Bronchial epithelial cell (primary cell): Measurements from ENCODE around the gene RBM19. TPM values are rescaled to one million over a fixed set of nuclear protein-coding genes. Genes with fewer than 3 reads are reported as not detected.

ENCODE experiments used
- DNase-seq: peaks from one replicate; pipeline ENCODE4 v3.0.0-alpha.2; 2010; ENCODE audit warnings: low read depth
- FAIRE-seq: peaks from 2 replicates; lab custom pipeline; 2011; peaks lifted over from hg19 to GRCh38; lab: Jason Lieb, UNC
- H3K27me3 ChIP-seq: 2 replicates; pipeline ENCODE4 v1.5.1; 2011; ENCODE audit warnings: low read length; ENCODE audit not compliant: control insufficient read depth, insufficient read depth
- H3K36me3 ChIP-seq: 2 replicates; pipeline ENCODE4 v1.5.1; 2011; ENCODE audit warnings: low read length; ENCODE audit not compliant: control insufficient read depth, insufficient read depth
- H3K4me3 ChIP-seq: 2 replicates; pipeline ENCODE4 v1.5.1; 2011; ENCODE audit warnings: mild to moderate bottlenecking, low read depth, low read length, control low read depth
- total RNA-seq: library from RNA; depleted of rRNA; stranded (reverse); fragments of >200 nt; gene quantifications from 2 replicates; pipeline ENCODE4 v1.2.1, GENCODE V29; 2014
- TF ChIP-seq, protein P1 (sequence below): IDR thresholded peaks from 2 replicates; pipeline ENCODE4 v1.5.1; 2011; ENCODE audit warnings: mild to moderate bottlenecking, moderate library complexity, low read length, control low read depth, inconsistent platforms; ENCODE audit not compliant: insufficient read depth, severe bottlenecking

RBM19 gene
- total RNA-seq, 1 donor from 2014 or later: 19.0 TPM

GRCh38 chr12:113934946-113935345 is 31.2 kb downstream of the RBM19 start:
- DNase-seq (no peak), FAIRE-seq (no peak)
- Histone ChIP-seq H3K4me3 (no peak overlapping the region), H3K27me3 (no peaks in the 10 kb centered on the region), H3K36me3 (peaks cover 7% of the 10 kb centered on the region)
- TF ChIP-seq, protein P1, sequence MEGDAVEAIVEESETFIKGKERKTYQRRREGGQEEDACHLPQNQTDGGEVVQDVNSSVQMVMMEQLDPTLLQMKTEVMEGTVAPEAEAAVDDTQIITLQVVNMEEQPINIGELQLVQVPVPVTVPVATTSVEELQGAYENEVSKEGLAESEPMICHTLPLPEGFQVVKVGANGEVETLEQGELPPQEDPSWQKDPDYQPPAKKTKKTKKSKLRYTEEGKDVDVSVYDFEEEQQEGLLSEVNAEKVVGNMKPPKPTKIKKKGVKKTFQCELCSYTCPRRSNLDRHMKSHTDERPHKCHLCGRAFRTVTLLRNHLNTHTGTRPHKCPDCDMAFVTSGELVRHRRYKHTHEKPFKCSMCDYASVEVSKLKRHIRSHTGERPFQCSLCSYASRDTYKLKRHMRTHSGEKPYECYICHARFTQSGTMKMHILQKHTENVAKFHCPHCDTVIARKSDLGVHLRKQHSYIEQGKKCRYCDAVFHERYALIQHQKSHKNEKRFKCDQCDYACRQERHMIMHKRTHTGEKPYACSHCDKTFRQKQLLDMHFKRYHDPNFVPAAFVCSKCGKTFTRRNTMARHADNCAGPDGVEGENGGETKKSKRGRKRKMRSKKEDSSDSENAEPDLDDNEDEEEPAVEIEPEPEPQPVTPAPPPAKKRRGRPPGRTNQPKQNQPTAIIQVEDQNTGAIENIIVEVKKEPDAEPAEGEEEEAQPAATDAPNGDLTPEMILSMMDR: no peak

DNA sequence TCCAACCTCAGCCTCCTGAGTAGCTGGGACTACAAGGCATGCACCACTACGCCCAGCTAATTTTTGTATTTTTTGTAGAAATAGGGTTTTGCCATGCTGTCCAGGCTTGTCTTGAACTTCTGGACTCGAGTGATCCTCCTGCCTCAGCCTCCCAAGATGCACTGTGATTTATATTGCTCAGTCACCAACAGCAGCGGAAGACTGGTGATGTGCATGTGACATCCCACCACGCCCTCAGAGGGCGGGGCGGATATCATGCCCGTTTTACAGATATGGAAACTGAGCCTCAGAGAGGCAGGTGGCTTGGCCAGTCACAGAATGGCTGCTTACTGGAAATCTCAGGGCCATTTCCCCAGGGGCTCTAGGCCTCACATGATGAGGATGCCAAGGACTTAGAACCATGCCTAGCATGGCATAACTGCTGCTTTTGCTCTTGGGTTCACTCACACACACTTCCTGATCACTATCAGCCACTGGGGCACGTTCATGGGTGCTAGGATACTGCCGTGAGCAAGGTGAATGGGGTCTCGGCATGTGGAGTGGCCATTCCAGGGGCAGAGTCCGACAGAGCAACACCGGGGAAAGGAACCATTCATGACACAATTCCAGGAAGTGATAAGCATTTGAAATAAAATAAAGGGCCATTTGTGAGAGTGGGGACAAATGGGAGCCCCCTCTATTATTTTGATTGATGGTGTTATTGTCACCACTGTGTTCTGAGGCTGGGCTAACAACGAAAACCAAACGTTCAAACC is 31.9 kb downstream of the RBM19 start:
- H3K4me3 ChIP-seq: no peak overlapping the region
- FAIRE-seq (peak; percentile 73), DNase-seq (no peak)
- TF ChIP-seq, protein P1: no peak
- H3K27me3 ChIP-seq: no peaks in the 10 kb centered on the region
- peaks cover 7% of the 10 kb centered on the region for H3K36me3 ChIP-seq

- no peaks in the 10 kb centered on the region for H3K27me3 ChIP-seq
These were observed 32.8 kb downstream of the RBM19 start for GRCh38 chr12:113933201-113933786.

GRCh38 chr12:113932381-113933196 is 33.5 kb downstream of the RBM19 start:
- TF ChIP-seq, protein P1: no peak
- H3K36me3 ChIP-seq: peaks cover 5% of the 10 kb centered on the region
- H3K4me3 ChIP-seq: no peak overlapping the region
- DNase-seq (no peak), FAIRE-seq (no peak)
- no peaks in the 10 kb centered on the region for H3K27me3 ChIP-seq

More at GRCh38 chr12:113933201-113933786, 32.8 kb downstream of the RBM19 start:
- Histone ChIP-seq H3K4me3 (no peak overlapping the region), H3K36me3 (peaks cover 7% of the 10 kb centered on the region)
- no peak for FAIRE-seq
- DNase-seq: no peak
- TF ChIP-seq, protein P1: no peak

- no peak for FAIRE-seq
- no peak for DNase-seq
- no peaks in the 10 kb centered on the region for H3K27me3 ChIP-seq
- no peak overlapping the region for H3K4me3 ChIP-seq
- TF ChIP-seq, protein P1: no peak
- H3K36me3 ChIP-seq: peaks cover 3% of the 10 kb centered on the region
These were observed 34.6 kb downstream of the RBM19 start for GRCh38 chr12:113931517-113931916.
